H1 (cell line): ENCODE results near the gene DMAC2. TPM values are rescaled to one million over a fixed set of nuclear protein-coding genes. Genes with fewer than 3 reads are reported as not detected.

Source experiments
- CTCF ChIA-PET: fragments of 300-600 bp; sonication (Branson Sonifier 250); formaldehyde crosslinking; loops from one replicate; lab custom pipeline; 2021; ENCODE audit not compliant: partially characterized antibody; lab: Charles Lee
- POLR2A ChIA-PET: fragments of 300-600 bp; sonication (Branson Sonifier 250); formaldehyde crosslinking; loops from one replicate; lab custom pipeline; 2021; ENCODE audit warnings: inconsistent platforms; ENCODE audit not compliant: partially characterized antibody; lab: Charles Lee
- DNase-seq, 2 experiments: peaks; one replicate each; pipeline versions ENCODE4 v3.0.0 to v3.0.0-alpha.2; 2010 to 2022; ENCODE audit warnings: low spot score in 2 of 2, low read depth in 1 of 2, mixed read lengths in 1 of 2
- FAIRE-seq: peaks from 2 replicates; lab custom pipeline; 2011; peaks lifted over from hg19 to GRCh38; lab: Jason Lieb, UNC
- H2AFZ ChIP-seq: 2 replicates; pipeline ENCODE4 v1.8.1; 2012; ENCODE audit warnings: low read length, inconsistent platforms
- H2AK5ac ChIP-seq: 2 replicates; pipeline ENCODE4 v1.6.1; 2013; ENCODE audit warnings: low read depth, low read length
- H2BK120ac ChIP-seq: replicated peaks from 2 replicates; pipeline ENCODE3; 2013; ENCODE audit warnings: low read depth, low read length, inconsistent platforms
- H2BK12ac ChIP-seq: 2 replicates; pipeline ENCODE4 v1.6.1; 2013; ENCODE audit warnings: low read depth, low read length
- H2BK15ac ChIP-seq: 2 replicates; pipeline ENCODE4 v1.6.1; 2013; ENCODE audit warnings: low read length
- H2BK20ac ChIP-seq: 2 replicates; pipeline ENCODE4 v1.6.1; 2013; ENCODE audit warnings: low read length
- H2BK5ac ChIP-seq: 2 replicates; pipeline ENCODE4 v1.6.1; 2013; ENCODE audit warnings: low read depth, low read length
- H3K14ac ChIP-seq: 2 replicates; pipeline ENCODE4 v1.6.1; 2013; ENCODE audit warnings: inconsistent platforms; ENCODE audit not compliant: insufficient read length
- H3K18ac ChIP-seq: 2 replicates; pipeline ENCODE4 v1.6.1; 2013; ENCODE audit warnings: low read length; ENCODE audit errors: extremely low read depth
- H3K23ac ChIP-seq: 2 replicates; pipeline ENCODE4 v1.6.1; 2013; ENCODE audit warnings: inconsistent platforms; ENCODE audit not compliant: insufficient read length
- H3K23me2 ChIP-seq: 2 replicates; pipeline ENCODE4 v1.6.1; 2013; ENCODE audit warnings: low read depth, low read length
- H3K27ac ChIP-seq: 2 replicates; pipeline ENCODE4 v1.6.1; 2011; ENCODE audit warnings: low read depth, low read length, inconsistent platforms
- H3K27me3 ChIP-seq, 4 experiments: replicated peaks in 1 of 4; 1 replicate in 1 of 4; 2 replicates in 3 of 4; pipeline versions ENCODE4 v1.6.1 to v1.8.1; 2011 to 2013; ENCODE audit warnings: low read length in 3 of 4, mild to moderate bottlenecking in 3 of 4, inconsistent platforms in 2 of 4, mixed read lengths in 2 of 4, moderate library complexity in 1 of 4; ENCODE audit not compliant: control insufficient read depth in 3 of 4, insufficient read depth in 3 of 4; ENCODE audit errors: extremely low read depth in 1 of 4
- H3K36me3 ChIP-seq, 4 experiments: 2 replicates each; pipeline versions ENCODE4 v1.6.1 to v1.8.1; 2011 to 2013; ENCODE audit warnings: mild to moderate bottlenecking in 4 of 4, low read length in 3 of 4, moderate library complexity in 2 of 4, control low read depth in 1 of 4, inconsistent platforms in 1 of 4; ENCODE audit not compliant: insufficient read depth in 4 of 4, control insufficient read depth in 2 of 4
- H3K4ac ChIP-seq: replicated peaks from 2 replicates; pipeline ENCODE3; 2013; ENCODE audit warnings: low read length, low read depth, mixed read lengths, inconsistent platforms; ENCODE audit not compliant: insufficient read length
- H3K4me1 ChIP-seq, 4 experiments: replicated peaks in 1 of 4; 1 replicate in 1 of 4; 2 replicates in 3 of 4; pipeline versions ENCODE4 v1.6.1 to v1.8.1; 2011 to 2013; ENCODE audit warnings: low read length in 3 of 4, inconsistent platforms in 2 of 4, mixed read lengths in 1 of 4; ENCODE audit not compliant: insufficient read depth in 4 of 4, control insufficient read depth in 3 of 4
- H3K4me2 ChIP-seq, 2 experiments: 2 replicates each; pipeline versions ENCODE4 v1.6.1 to v1.8.1; 2011 to 2013; ENCODE audit warnings: low read depth in 2 of 2, low read length in 2 of 2, control low read depth in 1 of 2, inconsistent platforms in 1 of 2, mild to moderate bottlenecking in 1 of 2; ENCODE audit not compliant: insufficient read depth in 1 of 2
- H3K4me3 ChIP-seq, 4 experiments: fragments of 200-600, 300-600 bp in 1 of 4; sonication (generic), shearing (Covaris generic), sonication (Bioruptor Twin) in 1 of 4; 2 replicates each; pipeline versions ENCODE4 v1.5.1 to v1.8.1; 2011 to 2016; ENCODE audit warnings: low read length in 4 of 4, low read depth in 3 of 4, control low read depth in 2 of 4, inconsistent platforms in 2 of 4, mild to moderate bottlenecking in 2 of 4, mixed read lengths in 1 of 4, moderate library complexity in 1 of 4; ENCODE audit not compliant: insufficient read depth in 2 of 4; ENCODE audit errors: extremely low read depth in 1 of 4
- H3K56ac ChIP-seq: replicated peaks from 2 replicates; pipeline ENCODE3; 2013; ENCODE audit warnings: low read depth, mild to moderate bottlenecking, mixed read lengths, low read length, inconsistent platforms; ENCODE audit not compliant: insufficient read length
- H3K79me1 ChIP-seq: 2 replicates; pipeline ENCODE4 v1.6.1; 2013; ENCODE audit warnings: low read depth, low read length, control low read depth
- H3K79me2 ChIP-seq, 2 experiments: 2 replicates each; pipeline versions ENCODE4 v1.6.1 to v1.8.1; 2012 to 2013; ENCODE audit warnings: low read length in 2 of 2, mild to moderate bottlenecking in 2 of 2, inconsistent platforms in 1 of 2; ENCODE audit not compliant: insufficient read depth in 2 of 2, control insufficient read depth in 1 of 2
- H3K9ac ChIP-seq, 4 experiments: replicated peaks in 1 of 4; 1 replicate in 1 of 4; 2 replicates in 3 of 4; pipeline versions ENCODE4 v1.6.1 to v1.8.1; 2011 to 2013; ENCODE audit warnings: low read depth in 3 of 4, low read length in 3 of 4, control low read depth in 2 of 4, mild to moderate bottlenecking in 2 of 4, moderate library complexity in 2 of 4, inconsistent platforms in 1 of 4; ENCODE audit errors: extremely low read depth in 1 of 4
- H3K9me3 ChIP-seq, 2 experiments: 2 replicates each; pipeline versions ENCODE4 v1.6.1 to v1.8.1; 2012 to 2013; ENCODE audit warnings: mild to moderate bottlenecking in 2 of 2, moderate library complexity in 2 of 2, control low read depth in 1 of 2, inconsistent platforms in 1 of 2, low read depth in 1 of 2, low read length in 1 of 2, mixed read lengths in 1 of 2; ENCODE audit not compliant: insufficient read depth in 2 of 2
- H4K20me1 ChIP-seq, 2 experiments: replicated peaks in 1 of 2; 2 replicates each; pipeline versions ENCODE3 to v1.8.1; 2011 to 2013; ENCODE audit warnings: inconsistent platforms in 2 of 2, low read length in 2 of 2, mild to moderate bottlenecking in 1 of 2; ENCODE audit not compliant: insufficient read depth in 2 of 2, control insufficient read depth in 1 of 2
- H4K5ac ChIP-seq: 2 replicates; pipeline ENCODE4 v1.6.1; 2013; ENCODE audit warnings: low read length, low read depth, mixed read lengths, inconsistent platforms; ENCODE audit not compliant: insufficient read length
- H4K8ac ChIP-seq: 2 replicates; pipeline ENCODE4 v1.8.0; 2013; ENCODE audit warnings: mild to moderate bottlenecking, moderate library complexity, low read length, inconsistent platforms; ENCODE audit not compliant: insufficient read depth; ENCODE audit errors: extremely low read depth
- H4K91ac ChIP-seq: replicated peaks from 2 replicates; pipeline ENCODE3; 2013; ENCODE audit warnings: low read length, mixed read lengths, inconsistent platforms; ENCODE audit not compliant: insufficient read length
- ASH2L ChIP-seq: fragments of 200-600, 300-600 bp; sonication (generic); IDR thresholded peaks from one replicate; pipeline ENCODE4 v1.7.1; 2017; ENCODE audit warnings: low read length
- GTF2F1 ChIP-seq: IDR thresholded peaks from 2 replicates; pipeline ENCODE4 v1.6.1; 2012; ENCODE audit warnings: low read depth, low read length, improper control_type of control experiment, borderline replicate concordance
- NRF1 ChIP-seq: IDR thresholded peaks from 2 replicates; pipeline ENCODE4 v1.6.1; 2011; ENCODE audit warnings: mild to moderate bottlenecking, low read depth, low read length, improper control_type of control experiment
- POLR2AphosphoS5 ChIP-seq: IDR thresholded peaks from 2 replicates; pipeline ENCODE4 v1.6.1; 2011; ENCODE audit warnings: low read depth, low read length
- SIX5 ChIP-seq: IDR thresholded peaks from 2 replicates; pipeline ENCODE4 v1.6.1; 2011; ENCODE audit warnings: mild to moderate bottlenecking, low read depth, low read length
- TAF7 ChIP-seq: optimal IDR thresholded peaks from 2 replicates; pipeline ENCODE3; 2011; ENCODE audit warnings: low read depth, mild to moderate bottlenecking, inconsistent platforms, low read length, moderate library complexity, borderline replicate concordance
- WGBS, 2 experiments: shearing (Covaris generic) in 1 of 2; methylation state at CpG; one replicate each; pipeline versions ENCODE4 v1.1.6 to v1.1.7; 2013 to 2015; ENCODE audit warnings: low lambda C conversion rate in 2 of 2, mixed read lengths in 2 of 2, inconsistent platforms in 1 of 2, low coverage in 1 of 2, missing lambda C conversion rate in 1 of 2; ENCODE audit not compliant: insufficient replicate concordance in 2 of 2, insufficient coverage in 1 of 2, insufficient read length in 1 of 2; ENCODE audit errors: extremely low coverage in 1 of 2, missing lambda C conversion rate in 1 of 2; 5-methylcytosine and 5-hydroxymethylcytosine counted together
- polyA plus RNA-seq, 7 experiments: library from polyadenylated mRNA; depleted of rRNA in 3 of 7; stranded (reverse) in 5 of 7; unstranded in 2 of 7; fragments of >200 nt in 5 of 7; fragments of 200-250 nt in 2 of 7; gene quantifications; 1 replicate in 5 of 7; 2 replicates in 1 of 7; 4 replicates in 1 of 7; pipeline versions ENCODE4 v1.2.1 to v1.2.3, GENCODE V29; 2011 to 2013; ENCODE audit warnings: missing spikeins in 2 of 7, mixed read lengths in 2 of 7
- total RNA-seq: library from RNA; stranded (reverse); fragmentation: NEBNext Ultra II Directional; extraction: Animal tissue kit (Norgen Biotek cat#: 25700); gene quantifications from 2 replicates; pipeline ENCODE4 v1.2.1, GENCODE V29; 2021

The DMAC2 gene
- total and polyA plus RNA-seq, 2 of the 8 experiments (the other 6 are each of a cell fraction or from before 2014, with no cell fraction given): 86.8 to 170 TPM

DNA sequence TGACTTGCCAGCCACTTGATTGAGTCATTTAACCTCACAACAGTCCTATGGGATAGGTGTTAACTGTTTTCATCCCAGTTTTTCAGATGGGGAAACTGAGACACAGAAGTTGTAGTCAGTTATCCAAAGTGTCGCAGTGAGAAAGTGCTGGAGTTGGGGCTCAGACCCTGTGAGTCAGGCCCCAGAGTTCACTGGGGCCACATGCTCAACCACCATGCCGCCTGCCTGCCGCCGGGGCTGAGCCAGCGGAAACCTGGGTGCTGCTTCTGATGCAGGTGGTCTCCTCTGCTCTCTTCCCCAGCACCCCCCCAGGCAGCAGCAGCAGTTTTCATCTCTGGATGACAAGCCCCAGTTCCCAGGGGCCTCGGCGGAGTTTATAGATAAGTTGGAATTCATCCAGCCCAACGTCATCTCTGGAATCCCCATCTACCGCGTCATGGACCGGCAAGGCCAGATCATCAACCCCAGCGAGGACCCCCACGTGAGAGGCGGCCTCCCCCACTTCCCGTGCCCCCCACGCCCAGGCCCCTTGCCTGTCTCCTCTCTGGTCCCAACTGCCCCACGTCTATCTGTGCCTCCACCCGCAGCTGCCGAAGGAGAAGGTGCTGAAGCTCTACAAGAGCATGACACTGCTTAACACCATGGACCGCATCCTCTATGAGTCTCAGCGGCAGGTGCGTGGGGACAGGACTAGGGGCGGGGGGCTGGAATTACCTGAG, 29.2 kb downstream of the DMAC2 start:
- FAIRE-seq: no peak
- no peak overlapping the region for H2BK12ac ChIP-seq

More for the DNA sequence above, 29.2 kb downstream of the DMAC2 start:
- H3K23ac ChIP-seq: no peak overlapping the region
- H4K8ac ChIP-seq: no peak overlapping the region
- ChIA-PET POLR2A (interaction anchor here (1.3 to 1.4 kb wide), 3 partner anchors 14 to 29 kb away, joined by 4 read pairs; partner anchors contain the start of gene DMAC2), CTCF (interaction anchor here (1.0 to 4.9 kb wide), 4 partner anchors 8 to 97 kb away, joined by 3 to 34 read pairs (median 3); partner anchors contain the start of gene B3GNT8)
- H3K27ac ChIP-seq: no peak overlapping the region
- no peak overlapping the region for H2AFZ ChIP-seq
- no peak overlapping the region for H3K4ac ChIP-seq
- no peaks in the 10 kb centered on the region; a peak in 1 of 7 replicates for H3K27me3 ChIP-seq
- WGBS, 2 experiments: 92% methylated on average over 19 of the region's 23 CpGs; no CpG with 5 or more reads in 1 of the 2 experiments
- H3K36me3 ChIP-seq: peaks cover 2 to 7% (median 3%) of the 10 kb centered on the region in 4 experiments; a peak in 4 of 8 replicates
- no peak overlapping the region for H2BK20ac ChIP-seq
- no peak overlapping the region for H2BK15ac ChIP-seq
- H3K9ac ChIP-seq: no peak overlapping the region
- H3K18ac ChIP-seq: no peak overlapping the region
- peaks cover 0 to 5% of the 10 kb centered on the region in 2 experiments for H4K20me1 ChIP-seq
- H3K4me1 ChIP-seq: peaks cover 0 to 5% (median 1%) of the 10 kb centered on the region in 4 experiments; a peak in 5 of 7 replicates
- H3K79me1 ChIP-seq: no peaks in the 10 kb centered on the region
- no peak for DNase-seq
- H3K79me2 ChIP-seq: no peaks in the 10 kb centered on the region
- no peak overlapping the region for H2BK120ac ChIP-seq
- TF ChIP-seq ASH2L (no peak), TAF7 (no peak), SIX5 (no peak), GTF2F1 (no peak), POLR2AphosphoS5 (no peak), NRF1 (no peak)
- no peak overlapping the region for H3K4me3 ChIP-seq
- no peaks in the 10 kb centered on the region for H3K9me3 ChIP-seq
- no peak overlapping the region for H2AK5ac ChIP-seq
- no peak overlapping the region for H3K56ac ChIP-seq
- H3K23me2 ChIP-seq: no peaks in the 10 kb centered on the region
- no peak overlapping the region for H4K5ac ChIP-seq
- H3K4me2 ChIP-seq: no peak overlapping the region
- no peak overlapping the region for H3K14ac ChIP-seq
- H2BK5ac ChIP-seq: no peak overlapping the region
- H4K91ac ChIP-seq: no peak overlapping the region
